SK-N-SH treated with all-trans-retinoic acid at 6 μM for 48 hours (cell line): ENCODE results near the gene TBC1D12.

Source experiments
- ATAC-seq: fragments of 200-7000 bp; cut with Tn5 transposase; 3 replicates; pipeline ENCODE4 v1.9.1; 2020; ENCODE audit warnings: mild to moderate bottlenecking, moderate library complexity
- ARNTL ChIP-seq: fragments of 450-650 bp; formaldehyde crosslinking; IDR thresholded peaks from 2 replicates; pipeline ENCODE4 v1.5.0; 2020; ENCODE audit warnings: low read depth, mild to moderate bottlenecking, moderate library complexity, borderline replicate concordance
- BACH2 ChIP-seq: fragments of 250-450 bp; sonication (Bioruptor Pico); IDR thresholded peaks from 2 replicates; pipeline ENCODE4 v1.9.0; 2021; ENCODE audit warnings: mild to moderate bottlenecking, borderline replicate concordance
- CSDC2 ChIP-seq: fragments of 250-450 bp; sonication (Bioruptor Pico); IDR thresholded peaks from 2 replicates; pipeline ENCODE4 v1.5.0; 2020; ENCODE audit warnings: mild to moderate bottlenecking, moderate library complexity
- ESRRG ChIP-seq: fragments of 250-450 bp; sonication (Bioruptor Pico); IDR thresholded peaks from 2 replicates; pipeline ENCODE4 v1.6.1; 2021; ENCODE audit warnings: mild to moderate bottlenecking
- GLIS3 ChIP-seq: fragments of 250-450 bp; sonication (Bioruptor Pico); IDR thresholded peaks from 2 replicates; pipeline ENCODE4 v1.5.0; 2020; ENCODE audit warnings: mild to moderate bottlenecking, moderate library complexity
- ISL1 ChIP-seq: fragments of 250-450 bp; sonication (Bioruptor Pico); IDR thresholded peaks from 2 replicates; pipeline ENCODE4 v2.1.2; 2022; ENCODE audit warnings: mild to moderate bottlenecking, moderate library complexity
- OSR1 ChIP-seq: fragments of 250-450 bp; sonication (Bioruptor Pico); IDR thresholded peaks from 2 replicates; pipeline ENCODE4 v1.8.0; 2022; ENCODE audit warnings: moderate library complexity, mild to moderate bottlenecking, inconsistent platforms
- PPARA ChIP-seq: fragments of 250-450 bp; sonication (Bioruptor Pico); IDR thresholded peaks from 2 replicates; pipeline ENCODE4 v1.5.0; 2020; ENCODE audit warnings: mild to moderate bottlenecking, borderline replicate concordance
- RARB ChIP-seq: fragments of 250-450 bp; sonication (Bioruptor Pico); IDR thresholded peaks from 2 replicates; pipeline ENCODE4 v1.8.0; 2021; ENCODE audit warnings: mild to moderate bottlenecking, moderate library complexity
- SNAI2 ChIP-seq: fragments of 250-450 bp; sonication (Bioruptor Pico); IDR thresholded peaks from 2 replicates; pipeline ENCODE4 v1.5.0; 2020; ENCODE audit warnings: mild to moderate bottlenecking, moderate library complexity
- TCF4 ChIP-seq: fragments of 250-450 bp; sonication (Bioruptor Pico); IDR thresholded peaks from 2 replicates; pipeline ENCODE4 v1.8.0; 2021; ENCODE audit warnings: mild to moderate bottlenecking, moderate library complexity, borderline replicate concordance
- TOX ChIP-seq: fragments of 250-450 bp; sonication (Bioruptor Pico); IDR thresholded peaks from 2 replicates; pipeline ENCODE4 v1.8.0; 2021; ENCODE audit warnings: mild to moderate bottlenecking, moderate library complexity, borderline replicate concordance
- ZC3H10 ChIP-seq: fragments of 250-450 bp; sonication (Bioruptor Pico); IDR thresholded peaks from 2 replicates; pipeline ENCODE4 v1.5.1; 2021; ENCODE audit warnings: mild to moderate bottlenecking, moderate library complexity
- ZFP3 ChIP-seq: fragments of 250-450 bp; sonication (Bioruptor Pico); IDR thresholded peaks from 2 replicates; pipeline ENCODE4 v1.5.0; 2020; ENCODE audit warnings: mild to moderate bottlenecking, moderate library complexity
- ZFP30 ChIP-seq: fragments of 450-650 bp; formaldehyde crosslinking; IDR thresholded peaks from 2 replicates; pipeline ENCODE4 v1.5.0; 2022; ENCODE audit warnings: mild to moderate bottlenecking, moderate library complexity
- ZNF565 ChIP-seq: fragments of 450-650 bp; formaldehyde crosslinking; conservative IDR thresholded peaks from 2 replicates; pipeline ENCODE4 v1.5.0; 2020; ENCODE audit warnings: low read depth, mild to moderate bottlenecking, moderate library complexity
- ZNF70 ChIP-seq: fragments of 450-650 bp; formaldehyde crosslinking; IDR thresholded peaks from 2 replicates; pipeline ENCODE4 v1.5.0; 2020; ENCODE audit warnings: mild to moderate bottlenecking, moderate library complexity
- ZNF8 ChIP-seq: fragments of 450-650 bp; formaldehyde crosslinking; IDR thresholded peaks from 2 replicates; pipeline ENCODE4 v1.5.0; 2020; ENCODE audit warnings: mild to moderate bottlenecking, moderate library complexity
- TF ChIP-seq, protein P1 (sequence below): fragments of 250-450 bp; sonication (Bioruptor Pico); IDR thresholded peaks from 2 replicates; pipeline ENCODE4 v1.8.0; 2020; ENCODE audit warnings: mild to moderate bottlenecking, moderate library complexity, borderline replicate concordance
- TF ChIP-seq, protein P2 (sequence below): fragments of 250-450 bp; sonication (Bioruptor Pico); IDR thresholded peaks from 2 replicates; pipeline ENCODE4 v1.5.1; 2020; ENCODE audit warnings: low read depth, mild to moderate bottlenecking, moderate library complexity
- TF ChIP-seq, protein P3 (sequence below): fragments of 250-450 bp; sonication (Bioruptor Pico); IDR thresholded peaks from 2 replicates; pipeline ENCODE4 v1.5.1; 2021; ENCODE audit warnings: mild to moderate bottlenecking, moderate library complexity
- TF ChIP-seq, protein P4 (sequence below): fragments of 250-450 bp; sonication (Bioruptor Pico); IDR thresholded peaks from 2 replicates; pipeline ENCODE4 v1.8.0; 2021; ENCODE audit warnings: low read depth, mild to moderate bottlenecking, moderate library complexity, borderline replicate concordance
- TF ChIP-seq, protein P5 (sequence below): fragments of 250-450 bp; sonication (Bioruptor Pico); IDR thresholded peaks from 2 replicates; pipeline ENCODE4 v1.5.0; 2020; ENCODE audit warnings: mild to moderate bottlenecking, moderate library complexity

The TBC1D12 gene

DNA sequence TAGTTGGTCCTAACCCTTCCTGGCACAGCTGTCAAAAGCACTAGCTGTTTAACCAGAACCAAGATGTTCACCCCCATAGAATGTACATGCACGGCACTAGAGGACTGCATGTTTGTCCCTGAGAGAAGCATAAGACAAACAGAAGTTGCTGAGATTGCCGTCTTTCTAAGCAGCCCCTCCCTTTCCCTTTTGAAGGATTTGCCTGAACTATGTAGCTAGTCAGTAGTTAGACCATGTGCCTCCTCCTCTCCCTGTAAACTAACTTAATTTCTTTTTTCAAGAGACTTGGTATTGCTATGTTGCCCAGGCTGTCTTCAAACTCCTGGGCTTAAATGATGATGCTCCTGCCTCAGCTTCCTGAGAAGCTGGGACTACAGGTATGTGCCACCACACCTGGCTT lies 40.7 kb downstream of the TBC1D12 start:
- no peak for TF ChIP-seq ZNF70 (CRISPR knock-in tag)
- TF ChIP-seq PPARA (CRISPR knock-in tag) = no peak
- TF ChIP-seq ZNF565 (CRISPR knock-in tag) = no peak
- no peak for TF ChIP-seq ESRRG (CRISPR knock-in tag)
- TF ChIP-seq, protein P1, sequence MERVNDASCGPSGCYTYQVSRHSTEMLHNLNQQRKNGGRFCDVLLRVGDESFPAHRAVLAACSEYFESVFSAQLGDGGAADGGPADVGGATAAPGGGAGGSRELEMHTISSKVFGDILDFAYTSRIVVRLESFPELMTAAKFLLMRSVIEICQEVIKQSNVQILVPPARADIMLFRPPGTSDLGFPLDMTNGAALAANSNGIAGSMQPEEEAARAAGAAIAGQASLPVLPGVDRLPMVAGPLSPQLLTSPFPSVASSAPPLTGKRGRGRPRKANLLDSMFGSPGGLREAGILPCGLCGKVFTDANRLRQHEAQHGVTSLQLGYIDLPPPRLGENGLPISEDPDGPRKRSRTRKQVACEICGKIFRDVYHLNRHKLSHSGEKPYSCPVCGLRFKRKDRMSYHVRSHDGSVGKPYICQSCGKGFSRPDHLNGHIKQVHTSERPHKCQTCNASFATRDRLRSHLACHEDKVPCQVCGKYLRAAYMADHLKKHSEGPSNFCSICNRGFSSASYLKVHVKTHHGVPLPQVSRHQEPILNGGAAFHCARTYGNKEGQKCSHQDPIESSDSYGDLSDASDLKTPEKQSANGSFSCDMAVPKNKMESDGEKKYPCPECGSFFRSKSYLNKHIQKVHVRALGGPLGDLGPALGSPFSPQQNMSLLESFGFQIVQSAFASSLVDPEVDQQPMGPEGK (CRISPR knock-in tag) = no peak
- TF ChIP-seq TCF4 (CRISPR knock-in tag) = no peak
- TF ChIP-seq OSR1 (CRISPR knock-in tag) = no peak
- no peak for TF ChIP-seq ZNF8 (CRISPR knock-in tag)
- TF ChIP-seq, protein P2, sequence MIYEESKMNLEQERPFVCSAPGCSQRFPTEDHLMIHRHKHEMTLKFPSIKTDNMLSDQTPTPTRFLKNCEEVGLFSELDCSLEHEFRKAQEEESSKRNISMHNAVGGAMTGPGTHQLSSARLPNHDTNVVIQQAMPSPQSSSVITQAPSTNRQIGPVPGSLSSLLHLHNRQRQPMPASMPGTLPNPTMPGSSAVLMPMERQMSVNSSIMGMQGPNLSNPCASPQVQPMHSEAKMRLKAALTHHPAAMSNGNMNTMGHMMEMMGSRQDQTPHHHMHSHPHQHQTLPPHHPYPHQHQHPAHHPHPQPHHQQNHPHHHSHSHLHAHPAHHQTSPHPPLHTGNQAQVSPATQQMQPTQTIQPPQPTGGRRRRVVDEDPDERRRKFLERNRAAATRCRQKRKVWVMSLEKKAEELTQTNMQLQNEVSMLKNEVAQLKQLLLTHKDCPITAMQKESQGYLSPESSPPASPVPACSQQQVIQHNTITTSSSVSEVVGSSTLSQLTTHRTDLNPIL (CRISPR knock-in tag) = no peak
- TF ChIP-seq RARB (CRISPR knock-in tag) = no peak
- TF ChIP-seq BACH2 = no peak
- TF ChIP-seq, protein P3, sequence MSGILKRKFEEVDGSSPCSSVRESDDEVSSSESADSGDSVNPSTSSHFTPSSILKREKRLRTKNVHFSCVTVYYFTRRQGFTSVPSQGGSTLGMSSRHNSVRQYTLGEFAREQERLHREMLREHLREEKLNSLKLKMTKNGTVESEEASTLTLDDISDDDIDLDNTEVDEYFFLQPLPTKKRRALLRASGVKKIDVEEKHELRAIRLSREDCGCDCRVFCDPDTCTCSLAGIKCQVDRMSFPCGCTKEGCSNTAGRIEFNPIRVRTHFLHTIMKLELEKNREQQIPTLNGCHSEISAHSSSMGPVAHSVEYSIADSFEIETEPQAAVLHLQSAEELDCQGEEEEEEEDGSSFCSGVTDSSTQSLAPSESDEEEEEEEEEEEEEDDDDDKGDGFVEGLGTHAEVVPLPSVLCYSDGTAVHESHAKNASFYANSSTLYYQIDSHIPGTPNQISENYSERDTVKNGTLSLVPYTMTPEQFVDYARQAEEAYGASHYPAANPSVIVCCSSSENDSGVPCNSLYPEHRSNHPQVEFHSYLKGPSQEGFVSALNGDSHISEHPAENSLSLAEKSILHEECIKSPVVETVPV = no peak
- no peak for TF ChIP-seq SNAI2
- TF ChIP-seq, protein P4, sequence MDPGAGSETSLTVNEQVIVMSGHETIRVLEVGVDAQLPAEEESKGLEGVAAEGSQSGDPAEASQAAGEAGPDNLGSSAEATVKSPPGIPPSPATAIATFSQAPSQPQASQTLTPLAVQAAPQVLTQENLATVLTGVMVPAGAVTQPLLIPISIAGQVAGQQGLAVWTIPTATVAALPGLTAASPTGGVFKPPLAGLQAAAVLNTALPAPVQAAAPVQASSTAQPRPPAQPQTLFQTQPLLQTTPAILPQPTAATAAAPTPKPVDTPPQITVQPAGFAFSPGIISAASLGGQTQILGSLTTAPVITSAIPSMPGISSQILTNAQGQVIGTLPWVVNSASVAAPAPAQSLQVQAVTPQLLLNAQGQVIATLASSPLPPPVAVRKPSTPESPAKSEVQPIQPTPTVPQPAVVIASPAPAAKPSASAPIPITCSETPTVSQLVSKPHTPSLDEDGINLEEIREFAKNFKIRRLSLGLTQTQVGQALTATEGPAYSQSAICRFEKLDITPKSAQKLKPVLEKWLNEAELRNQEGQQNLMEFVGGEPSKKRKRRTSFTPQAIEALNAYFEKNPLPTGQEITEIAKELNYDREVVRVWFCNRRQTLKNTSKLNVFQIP (CRISPR knock-in tag) = no peak
- TF ChIP-seq CSDC2 (CRISPR knock-in tag) = no peak
- no peak for TF ChIP-seq GLIS3
- no peak for TF ChIP-seq ARNTL (CRISPR knock-in tag)
- no peak for TF ChIP-seq ZC3H10 (CRISPR knock-in tag)
- TF ChIP-seq, all 23 proteins: peak for 0
- ATAC-seq = peak; percentile 67

DNA sequence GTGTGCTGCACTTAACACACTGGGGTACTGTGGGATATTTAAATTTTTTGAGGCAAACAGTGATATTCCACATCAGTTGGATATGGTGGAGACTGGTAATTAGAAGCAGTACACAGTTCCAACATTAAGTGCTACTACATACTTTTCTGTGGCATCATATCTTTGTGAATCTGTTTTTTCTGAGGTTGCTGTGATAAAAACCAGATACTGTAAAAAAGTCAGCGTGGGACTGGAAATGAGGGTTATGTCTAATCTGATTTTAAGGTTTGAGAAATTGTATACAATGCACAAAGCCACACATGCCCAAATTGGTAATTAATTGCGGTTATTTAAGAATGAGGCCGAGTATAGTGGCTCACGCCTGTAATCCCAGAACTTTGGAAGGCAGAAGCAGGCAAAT lies 41.2 kb downstream of the TBC1D12 start:
- peak; percentile 85 for ATAC-seq
- TF ChIP-seq PPARA (CRISPR knock-in tag) (no peak), TCF4 (CRISPR knock-in tag) (peak; percentile 70; the same call in 1 of the 2 replicates), RARB (CRISPR knock-in tag) (no peak), ZFP30 (CRISPR knock-in tag) (no peak), ZC3H10 (CRISPR knock-in tag) (peak; percentile 74), ZNF8 (CRISPR knock-in tag) (no peak), ZNF70 (CRISPR knock-in tag) (peak; percentile 54; the same call in 1 of the 2 replicates), ESRRG (CRISPR knock-in tag) (no peak), TOX (no peak), GLIS3 (no peak), OSR1 (CRISPR knock-in tag) (no peak), ZFP3 (CRISPR knock-in tag) (no peak), ISL1 (CRISPR knock-in tag) (peak; percentile 88), BACH2 (no peak), ARNTL (CRISPR knock-in tag) (no peak), CSDC2 (CRISPR knock-in tag) (0 out of 2 replicates have a peak, but pooled peaks have one; percentile 29), ZNF565 (CRISPR knock-in tag) (no peak)
- TF ChIP-seq, protein P5, sequence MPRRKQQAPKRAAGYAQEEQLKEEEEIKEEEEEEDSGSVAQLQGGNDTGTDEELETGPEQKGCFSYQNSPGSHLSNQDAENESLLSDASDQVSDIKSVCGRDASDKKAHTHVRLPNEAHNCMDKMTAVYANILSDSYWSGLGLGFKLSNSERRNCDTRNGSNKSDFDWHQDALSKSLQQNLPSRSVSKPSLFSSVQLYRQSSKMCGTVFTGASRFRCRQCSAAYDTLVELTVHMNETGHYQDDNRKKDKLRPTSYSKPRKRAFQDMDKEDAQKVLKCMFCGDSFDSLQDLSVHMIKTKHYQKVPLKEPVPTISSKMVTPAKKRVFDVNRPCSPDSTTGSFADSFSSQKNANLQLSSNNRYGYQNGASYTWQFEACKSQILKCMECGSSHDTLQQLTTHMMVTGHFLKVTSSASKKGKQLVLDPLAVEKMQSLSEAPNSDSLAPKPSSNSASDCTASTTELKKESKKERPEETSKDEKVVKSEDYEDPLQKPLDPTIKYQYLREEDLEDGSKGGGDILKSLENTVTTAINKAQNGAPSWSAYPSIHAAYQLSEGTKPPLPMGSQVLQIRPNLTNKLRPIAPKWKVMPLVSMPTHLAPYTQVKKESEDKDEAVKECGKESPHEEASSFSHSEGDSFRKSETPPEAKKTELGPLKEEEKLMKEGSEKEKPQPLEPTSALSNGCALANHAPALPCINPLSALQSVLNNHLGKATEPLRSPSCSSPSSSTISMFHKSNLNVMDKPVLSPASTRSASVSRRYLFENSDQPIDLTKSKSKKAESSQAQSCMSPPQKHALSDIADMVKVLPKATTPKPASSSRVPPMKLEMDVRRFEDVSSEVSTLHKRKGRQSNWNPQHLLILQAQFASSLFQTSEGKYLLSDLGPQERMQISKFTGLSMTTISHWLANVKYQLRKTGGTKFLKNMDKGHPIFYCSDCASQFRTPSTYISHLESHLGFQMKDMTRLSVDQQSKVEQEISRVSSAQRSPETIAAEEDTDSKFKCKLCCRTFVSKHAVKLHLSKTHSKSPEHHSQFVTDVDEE = no peak
- TF ChIP-seq, protein P3 = peak; percentile 55; the same call in 1 of the 2 replicates
- TF ChIP-seq, protein P4 (CRISPR knock-in tag) = no peak
- TF ChIP-seq, protein P1 (CRISPR knock-in tag) = no peak; the same call in 1 of the 2 replicates
